WI38 (cell line): ENCODE results near the gene DOK1.
A peak's percentile ranks its signal among the peaks of the same experiment; 100 is the strongest.

Experiments
- H3K4me3 ChIP-seq: 2 replicates; pipeline ENCODE4 v1.5.1; 2011; ENCODE audit warnings: low read depth, mild to moderate bottlenecking, control low read depth, low read length
- TF ChIP-seq, protein P1 (sequence below): IDR thresholded peaks from 2 replicates; pipeline ENCODE4 v1.5.1; 2012; ENCODE audit warnings: low read depth, mild to moderate bottlenecking, control low read depth, low read length

The DOK1 gene

DNA sequence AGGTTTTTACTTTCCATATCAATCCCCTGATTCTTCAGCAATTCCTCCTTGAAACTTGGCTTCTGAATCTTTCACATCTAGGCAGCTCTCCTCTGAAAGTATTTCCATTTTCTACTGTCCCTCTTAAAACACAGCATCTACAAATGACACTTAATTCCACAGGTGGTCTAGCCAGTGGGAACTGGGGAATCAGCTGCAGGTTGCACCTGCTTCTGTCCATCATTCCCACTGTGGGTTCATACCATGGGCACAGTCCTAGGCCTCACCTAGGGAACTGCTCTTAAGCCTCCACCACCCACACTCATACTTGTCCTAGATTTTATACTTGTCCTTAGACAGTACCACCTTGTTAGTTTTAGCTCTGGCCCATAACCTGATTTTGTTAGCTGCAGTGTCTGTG, 3.0 kb upstream of the DOK1 start:
- H3K4me3 ChIP-seq, result peak overlapping the region; percentile 96; the same call in 1 of the 2 replicates
- TF ChIP-seq, protein P1, sequence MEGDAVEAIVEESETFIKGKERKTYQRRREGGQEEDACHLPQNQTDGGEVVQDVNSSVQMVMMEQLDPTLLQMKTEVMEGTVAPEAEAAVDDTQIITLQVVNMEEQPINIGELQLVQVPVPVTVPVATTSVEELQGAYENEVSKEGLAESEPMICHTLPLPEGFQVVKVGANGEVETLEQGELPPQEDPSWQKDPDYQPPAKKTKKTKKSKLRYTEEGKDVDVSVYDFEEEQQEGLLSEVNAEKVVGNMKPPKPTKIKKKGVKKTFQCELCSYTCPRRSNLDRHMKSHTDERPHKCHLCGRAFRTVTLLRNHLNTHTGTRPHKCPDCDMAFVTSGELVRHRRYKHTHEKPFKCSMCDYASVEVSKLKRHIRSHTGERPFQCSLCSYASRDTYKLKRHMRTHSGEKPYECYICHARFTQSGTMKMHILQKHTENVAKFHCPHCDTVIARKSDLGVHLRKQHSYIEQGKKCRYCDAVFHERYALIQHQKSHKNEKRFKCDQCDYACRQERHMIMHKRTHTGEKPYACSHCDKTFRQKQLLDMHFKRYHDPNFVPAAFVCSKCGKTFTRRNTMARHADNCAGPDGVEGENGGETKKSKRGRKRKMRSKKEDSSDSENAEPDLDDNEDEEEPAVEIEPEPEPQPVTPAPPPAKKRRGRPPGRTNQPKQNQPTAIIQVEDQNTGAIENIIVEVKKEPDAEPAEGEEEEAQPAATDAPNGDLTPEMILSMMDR, result no peak

DNA sequence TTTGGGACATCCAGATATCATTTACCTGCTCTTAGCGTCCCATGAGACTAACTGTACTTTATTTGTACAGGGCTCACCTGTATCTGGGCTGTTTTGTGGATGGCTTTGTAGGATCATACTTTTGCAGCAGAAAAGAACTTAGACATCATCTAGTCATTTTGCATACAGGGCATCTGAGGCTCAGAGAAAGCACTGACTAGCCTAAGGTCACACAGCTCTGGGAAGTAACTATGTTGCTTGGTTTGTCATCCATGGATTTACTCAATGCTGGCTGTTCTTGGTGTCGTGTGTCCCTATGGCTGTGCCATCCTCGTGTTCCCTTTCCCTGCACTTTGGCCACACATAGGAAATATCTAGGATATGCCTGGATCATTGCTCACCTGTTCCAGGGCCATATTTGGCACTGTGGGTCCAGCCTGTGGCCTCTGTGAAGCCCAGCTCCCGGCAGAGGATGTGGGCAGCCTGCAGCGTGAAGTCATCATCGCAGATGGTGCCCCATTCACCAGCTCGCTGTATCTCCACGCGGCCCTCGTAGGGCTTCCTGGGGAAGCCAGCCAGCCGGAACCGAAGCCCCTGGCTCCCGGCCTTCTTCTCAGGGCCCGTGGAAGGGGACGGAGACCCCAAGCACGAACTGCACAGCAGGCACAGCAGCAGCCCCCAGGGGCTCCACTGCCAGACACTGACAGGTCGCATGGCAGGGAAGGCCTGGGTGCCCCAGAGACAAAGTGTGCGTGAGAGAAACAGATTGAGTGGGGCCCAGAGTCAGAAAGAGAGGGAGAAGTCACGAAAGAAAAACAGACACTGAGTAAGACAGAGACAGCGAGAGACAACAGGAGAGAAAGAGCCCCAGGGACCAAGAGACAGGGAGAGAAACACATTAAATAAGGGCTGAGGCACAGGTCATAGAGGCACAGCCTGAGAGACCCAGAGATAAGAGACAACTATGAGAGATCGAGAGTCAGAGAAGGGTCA, 2.3 kb upstream of the DOK1 start:
- peak overlapping the region; percentile 96 for H3K4me3 ChIP-seq
- TF ChIP-seq, protein P1, result no peak

DNA sequence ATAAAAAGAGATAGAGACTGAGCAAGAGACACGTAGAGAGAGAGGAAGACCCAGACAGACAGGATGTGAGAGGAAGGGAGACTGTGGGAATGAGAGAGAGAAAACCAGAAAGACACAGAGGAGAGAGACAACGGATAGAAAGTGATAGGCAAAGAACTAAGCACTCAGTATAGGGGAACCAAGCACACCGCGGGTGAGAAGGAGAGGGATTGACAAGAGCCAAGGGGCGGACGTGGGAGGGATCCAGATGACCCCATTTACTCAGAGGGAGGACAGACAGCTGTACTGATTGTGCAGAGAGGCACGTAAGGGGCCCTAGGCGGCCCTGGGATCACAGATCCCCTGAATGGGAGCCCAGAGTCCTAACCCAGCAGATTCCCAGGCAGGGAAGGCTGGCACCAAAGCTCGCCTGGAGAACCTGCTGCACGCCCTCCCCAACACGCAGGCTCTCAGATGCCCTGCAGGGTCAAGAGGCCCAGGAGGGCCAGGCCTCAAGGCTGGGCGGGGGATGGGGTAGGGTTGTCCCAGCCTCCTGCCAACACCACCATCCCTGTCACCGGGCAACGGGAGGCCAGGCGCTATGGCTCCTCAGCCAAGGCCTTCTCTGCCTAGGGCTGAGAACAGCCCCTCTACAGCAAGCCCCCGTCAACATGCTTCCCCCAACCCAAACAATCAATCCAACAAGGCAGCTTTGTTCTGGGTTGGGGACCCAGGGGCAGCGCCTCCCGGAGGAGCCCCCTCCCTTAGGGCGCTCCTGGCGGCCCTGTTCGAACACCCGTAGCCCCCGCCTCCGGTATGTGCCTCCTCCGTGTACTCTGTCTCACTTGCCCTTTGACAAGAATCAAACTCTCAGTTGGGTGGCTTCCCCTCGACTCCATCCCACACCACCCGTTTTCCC, 1.4 kb upstream of the DOK1 start:
- TF ChIP-seq, protein P1, result no peak
- peak overlapping the region; percentile 96 for H3K4me3 ChIP-seq

DNA sequence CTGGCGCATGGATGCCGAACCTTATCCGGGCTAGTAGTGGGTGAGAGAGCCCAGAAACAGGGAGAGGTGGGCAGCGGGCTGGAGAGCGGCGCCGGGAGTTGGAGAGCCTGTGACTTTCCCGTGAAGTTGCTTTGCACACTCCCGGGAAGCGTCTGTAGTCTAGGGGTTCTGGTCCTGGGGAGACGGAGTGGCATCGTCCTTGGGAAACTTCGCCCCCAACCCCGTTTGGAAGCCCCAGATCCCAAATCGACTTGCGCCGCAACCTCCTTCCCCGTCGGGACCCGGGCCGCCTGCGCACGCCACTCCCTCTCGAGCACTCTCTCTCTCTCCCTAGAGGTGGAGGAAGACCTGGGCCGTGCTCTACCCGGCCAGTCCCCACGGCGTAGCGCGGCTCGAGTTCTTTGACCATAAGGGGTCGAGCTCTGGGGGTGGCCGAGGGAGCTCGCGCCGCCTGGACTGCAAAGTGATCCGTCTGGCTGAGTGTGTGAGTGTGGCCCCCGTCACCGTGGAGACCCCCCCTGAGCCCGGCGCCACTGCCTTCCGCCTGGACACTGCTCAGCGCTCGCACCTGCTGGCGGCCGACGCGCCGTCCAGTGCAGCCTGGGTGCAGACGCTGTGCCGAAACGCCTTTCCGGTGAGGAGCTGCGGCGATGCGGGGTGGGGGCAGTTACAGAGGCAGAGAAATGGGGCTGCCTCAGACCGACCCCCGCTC, 456 bp downstream of the DOK1 start:
- H3K4me3 ChIP-seq, result peak overlapping the region; percentile 96
- TF ChIP-seq, protein P1, result no peak

DNA sequence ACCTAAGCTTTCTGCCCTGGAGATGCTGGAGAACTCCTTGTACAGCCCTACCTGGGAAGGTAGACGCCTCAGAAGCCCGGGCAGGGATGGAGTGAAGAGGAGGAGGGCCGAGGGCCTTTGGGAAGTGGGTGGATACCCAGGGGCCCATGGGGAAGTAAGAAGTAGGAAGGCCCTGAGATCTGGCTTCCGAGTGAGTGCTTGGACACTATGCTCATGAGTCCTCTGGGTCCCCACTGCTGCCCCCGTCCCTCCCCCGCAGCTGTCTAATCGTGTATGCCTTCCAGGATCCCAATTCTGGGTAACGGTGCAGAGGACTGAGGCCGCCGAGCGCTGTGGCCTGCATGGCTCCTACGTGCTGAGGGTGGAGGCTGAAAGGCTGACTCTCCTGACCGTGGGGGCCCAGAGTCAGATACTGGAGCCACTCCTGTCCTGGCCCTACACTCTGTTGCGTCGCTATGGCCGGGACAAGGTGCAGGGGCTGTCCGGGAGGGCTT, 1.1 kb downstream of the DOK1 start:
- peak overlapping the region; percentile 96 for H3K4me3 ChIP-seq
- TF ChIP-seq, protein P1, result no peak

DNA sequence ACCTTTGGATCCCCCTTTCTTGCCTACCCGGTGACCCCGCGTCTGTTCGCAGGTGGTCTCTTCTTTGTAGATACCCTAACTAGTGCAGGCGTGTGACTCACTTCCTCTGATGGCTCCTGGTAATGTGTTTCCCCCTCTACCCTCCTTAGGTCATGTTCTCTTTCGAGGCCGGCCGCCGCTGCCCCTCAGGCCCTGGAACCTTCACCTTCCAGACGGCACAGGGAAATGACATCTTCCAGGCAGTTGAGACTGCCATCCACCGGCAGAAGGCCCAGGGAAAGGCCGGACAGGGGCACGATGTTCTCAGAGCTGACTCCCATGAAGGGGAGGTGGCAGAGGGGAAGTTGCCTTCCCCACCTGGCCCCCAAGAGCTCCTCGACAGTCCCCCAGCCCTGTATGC, 1.6 kb downstream of the DOK1 start:
- H3K4me3 ChIP-seq, result peak overlapping the region; percentile 96
- TF ChIP-seq, protein P1, result no peak
